Loucy (cell line): Measurements from ENCODE around the gene APLP1.

Experiments used
- CTCF ChIP-seq: fragments of 200-600 bp; sonication (generic); conservative IDR thresholded peaks from 2 replicates; pipeline ENCODE4 v1.5.1; 2014; ENCODE audit warnings: mild to moderate bottlenecking, antibody characterized with exemption, low read length
- EZH2phosphoT487 ChIP-seq: fragments of 200-600 bp; IDR thresholded peaks from 2 replicates; pipeline ENCODE4 v1.6.1; 2018; ENCODE audit warnings: antibody characterized with exemption, mild to moderate bottlenecking, moderate library complexity, borderline replicate concordance

DNA sequence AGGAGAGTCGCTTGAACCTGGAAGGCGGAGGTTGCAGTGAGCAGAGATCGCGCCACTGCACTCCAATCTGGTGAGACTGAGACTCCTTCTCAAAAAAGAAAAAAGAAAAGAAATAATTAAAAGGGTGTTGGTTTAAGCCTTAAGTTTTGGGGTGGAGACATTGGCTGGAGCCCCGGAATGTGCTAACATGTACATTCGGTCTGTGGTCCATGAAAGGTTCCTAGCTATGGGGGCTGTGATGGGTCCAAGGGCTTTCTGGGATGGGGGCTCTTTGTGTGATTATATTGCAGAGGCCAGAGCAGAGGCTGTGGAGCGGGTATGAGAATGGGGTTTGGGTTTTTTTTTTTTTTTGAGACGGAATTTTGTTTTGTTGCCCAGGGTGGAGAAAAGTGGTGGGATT, 17.5 kb downstream of the APLP1 start:
- TF ChIP-seq CTCF = no peak
- TF ChIP-seq EZH2phosphoT487 = no peak
